NCI-H510A (cell line): ENCODE data around the gene OR52D1.

Experiments
- DNase-seq: peaks from one replicate; lab custom pipeline; 2025; lab: John Stamatoyannopoulos, UW

Gene OR52D1

GRCh38 chr11:5488385-5488784 is at the start of gene OR52D1:
OR52D1 (plus strand) TSS chr11:5488685; CDS start chr11:5488707, 22 bp downstream.
- DNase-seq = no peak

GRCh38 chr11:5441414-5441813 is 47.1 kb upstream of the OR52D1 start, which contains the start of gene OR51I1:
OR51I1 (minus strand) TSS chr11:5441514; CDS start chr11:5441514, 0 bp downstream.
- DNase-seq = no peak

DNA sequence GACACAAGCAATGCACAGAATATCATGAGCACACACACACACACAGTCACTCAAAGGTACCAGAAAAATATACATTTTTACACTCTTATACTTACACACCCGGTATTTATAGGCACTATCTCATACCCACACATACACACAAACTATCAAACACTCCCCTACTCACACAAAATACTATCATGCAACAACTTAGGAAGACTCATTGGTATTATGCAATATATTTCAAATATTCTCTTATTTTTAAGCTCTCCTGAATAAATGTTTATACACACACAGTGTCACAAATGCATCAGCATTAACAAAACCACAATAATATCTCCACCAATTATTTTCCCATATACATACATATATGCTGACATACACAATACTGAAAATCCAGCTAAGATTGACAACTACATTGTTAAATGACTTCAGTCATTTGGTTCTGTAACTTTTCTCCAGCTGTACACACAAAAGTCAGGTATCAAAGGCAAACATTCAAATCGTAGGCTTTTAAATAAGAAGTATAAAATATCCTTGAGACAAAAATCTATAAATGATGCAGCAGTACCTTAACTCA is 44.6 kb upstream of the OR52D1 start:
- no peak for DNase-seq

- DNase-seq = no peak
Measured at GRCh38 chr11:5449023-5449422, 39.5 kb upstream of the OR52D1 start, which contains the start of gene OR51I2. OR51I2 (plus strand) TSS chr11:5449323; CDS start chr11:5453489, 4,166 bp downstream.

DNA sequence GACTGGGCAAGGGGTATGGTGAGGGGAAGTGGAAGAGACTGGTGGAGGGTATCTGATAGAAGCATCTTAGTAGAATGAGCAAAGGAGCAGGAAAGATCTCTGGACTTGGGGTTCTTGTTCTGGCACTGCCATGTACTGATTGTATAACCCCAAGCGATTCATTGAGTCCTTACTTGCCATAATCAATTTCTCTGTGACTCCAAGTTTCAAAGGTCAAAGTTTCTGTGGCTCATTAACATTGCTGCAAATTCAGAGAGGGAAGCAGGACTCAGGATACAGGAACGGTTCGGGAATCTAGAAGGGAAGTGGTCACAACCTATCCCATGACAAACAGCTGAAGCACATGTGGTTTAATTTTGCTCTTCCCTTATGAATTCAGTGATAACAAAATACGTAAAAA is 39.1 kb upstream of the OR52D1 start:
- DNase-seq = no peak

- no peak for DNase-seq
Measured at GRCh38 chr11:5460983-5461621, 27.4 kb upstream of the OR52D1 start.

GRCh38 chr11:5467527-5467926 is 21.0 kb upstream of the OR52D1 start:
- DNase-seq = no peak

DNA sequence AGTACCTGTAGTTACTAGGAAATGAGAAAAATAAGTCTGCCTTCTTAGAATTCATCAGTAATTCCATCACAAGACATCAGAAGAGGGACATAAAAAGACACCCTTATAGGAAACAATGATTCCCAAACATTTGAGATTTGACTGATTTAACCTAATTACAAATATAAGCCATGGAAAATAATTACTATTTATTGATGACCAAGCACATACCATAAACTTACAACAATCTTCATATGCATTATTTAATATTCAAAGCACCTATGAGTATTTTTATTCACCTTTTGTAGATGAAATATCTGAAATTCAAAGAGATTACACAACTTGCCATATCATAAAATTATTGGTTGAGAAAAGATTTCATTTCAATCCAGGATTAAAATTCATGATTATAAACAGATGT is 14.6 kb upstream of the OR52D1 start:
- DNase-seq = no peak

- DNase-seq = no peak
Measured at GRCh38 chr11:5476186-5476819, 12.2 kb upstream of the OR52D1 start.

DNA sequence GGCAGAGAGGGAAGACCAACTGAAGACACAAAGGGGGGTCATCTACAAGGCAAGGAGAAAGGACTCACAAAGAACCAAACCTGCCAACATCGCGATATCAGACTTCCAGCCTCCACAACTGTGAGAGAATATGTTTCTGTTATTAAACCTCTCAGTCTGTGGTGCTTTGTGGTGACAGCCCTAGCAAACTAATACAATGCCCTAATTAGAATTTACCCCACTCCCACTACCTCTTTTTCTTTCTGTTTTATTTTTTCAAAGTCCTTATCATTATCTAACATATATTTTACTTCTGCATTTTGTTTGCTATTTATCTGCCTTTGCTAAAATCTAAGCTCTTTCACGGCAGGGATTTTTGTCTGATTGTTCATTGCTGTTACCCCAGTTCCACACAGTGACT is 2.5 kb upstream of the OR52D1 start:
- DNase-seq = no peak

GRCh38 chr11:5486421-5486820 is 2.1 kb upstream of the OR52D1 start:
- DNase-seq = no peak

DNA sequence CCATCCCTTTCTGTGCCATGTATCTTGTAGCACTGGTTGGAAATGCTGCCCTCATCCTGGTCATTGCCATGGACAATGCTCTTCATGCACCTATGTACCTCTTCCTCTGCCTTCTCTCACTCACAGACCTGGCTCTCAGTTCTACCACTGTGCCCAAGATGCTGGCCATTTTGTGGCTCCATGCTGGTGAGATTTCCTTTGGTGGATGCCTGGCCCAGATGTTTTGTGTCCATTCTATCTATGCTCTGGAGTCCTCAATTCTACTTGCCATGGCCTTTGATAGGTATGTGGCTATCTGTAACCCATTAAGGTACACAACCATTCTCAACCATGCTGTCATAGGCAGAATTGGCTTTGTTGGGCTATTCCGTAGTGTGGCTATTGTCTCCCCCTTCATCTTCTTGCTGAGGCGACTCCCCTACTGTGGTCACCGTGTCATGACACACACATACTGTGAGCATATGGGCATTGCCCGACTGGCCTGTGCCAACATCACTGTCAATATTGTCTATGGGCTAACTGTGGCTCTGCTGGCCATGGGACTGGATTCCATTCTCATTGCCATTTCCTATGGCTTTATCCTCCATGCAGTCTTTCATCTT is 414 bp downstream of the OR52D1 start:
- no peak for DNase-seq

DNA sequence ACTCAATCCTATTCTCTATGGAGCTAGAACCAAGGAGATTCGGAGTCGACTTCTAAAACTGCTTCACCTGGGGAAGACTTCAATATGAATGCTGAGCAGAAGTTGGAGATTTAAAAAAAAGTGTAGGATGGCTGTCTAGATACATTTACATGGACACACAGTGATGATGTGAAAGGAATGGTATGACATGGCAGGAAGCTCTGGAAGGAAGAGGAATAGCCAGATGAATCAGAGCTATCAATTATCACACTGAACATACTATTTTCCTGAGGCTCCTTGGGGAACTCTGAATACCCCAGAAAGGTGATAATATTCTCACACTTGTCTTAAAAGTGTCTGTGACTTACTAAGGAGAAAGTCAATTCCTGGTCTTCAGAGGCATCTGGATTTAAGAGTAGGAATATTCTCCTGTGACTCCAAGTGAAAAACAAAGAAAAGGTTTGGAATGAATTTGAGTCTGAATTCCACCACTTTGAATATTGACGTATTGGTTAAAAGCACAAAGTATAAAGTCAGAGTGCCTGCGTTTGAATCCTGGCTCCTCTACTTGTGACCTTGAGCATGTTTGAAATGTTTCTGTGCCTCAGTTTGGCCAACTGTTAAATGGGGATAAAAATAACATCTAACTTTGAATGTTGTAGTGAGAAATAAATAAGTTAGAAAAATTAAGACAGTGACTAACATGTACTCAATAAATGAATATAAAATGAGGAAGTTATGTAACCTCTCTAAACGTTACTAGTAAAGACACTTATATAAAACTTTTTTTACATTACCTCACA is 1.3 kb downstream of the OR52D1 start:
- no peak for DNase-seq

- no peak for DNase-seq
Measured at GRCh38 chr11:5499671-5500070, 11.2 kb downstream of the OR52D1 start.

- DNase-seq = no peak
Measured at GRCh38 chr11:5500393-5500801, 11.9 kb downstream of the OR52D1 start.

DNA sequence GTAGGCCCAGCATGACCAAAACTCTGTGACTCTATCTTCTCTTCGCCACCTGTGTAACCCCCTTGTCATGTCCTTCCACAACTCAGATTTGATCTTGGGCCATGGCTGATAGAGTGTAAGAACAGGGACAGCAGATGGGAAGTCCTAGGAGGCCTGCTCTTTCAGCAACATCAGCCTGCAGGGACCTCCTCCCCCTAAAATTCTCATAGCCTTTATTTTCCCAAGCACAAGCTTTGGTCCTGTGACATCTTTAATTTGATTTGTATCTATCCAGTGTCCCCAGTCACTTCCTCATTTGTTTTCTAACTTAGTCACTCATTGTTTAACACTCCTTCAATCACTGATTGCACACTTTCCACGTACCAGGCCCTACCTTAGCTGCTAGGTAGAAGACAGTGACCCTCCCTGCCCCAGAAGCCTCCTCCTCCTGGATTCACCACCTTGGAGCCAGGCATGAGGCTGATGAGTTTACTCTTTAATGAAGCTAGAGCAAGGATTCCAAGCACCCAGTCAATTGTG is 16.0 kb downstream of the OR52D1 start:
- DNase-seq = no peak

DNA sequence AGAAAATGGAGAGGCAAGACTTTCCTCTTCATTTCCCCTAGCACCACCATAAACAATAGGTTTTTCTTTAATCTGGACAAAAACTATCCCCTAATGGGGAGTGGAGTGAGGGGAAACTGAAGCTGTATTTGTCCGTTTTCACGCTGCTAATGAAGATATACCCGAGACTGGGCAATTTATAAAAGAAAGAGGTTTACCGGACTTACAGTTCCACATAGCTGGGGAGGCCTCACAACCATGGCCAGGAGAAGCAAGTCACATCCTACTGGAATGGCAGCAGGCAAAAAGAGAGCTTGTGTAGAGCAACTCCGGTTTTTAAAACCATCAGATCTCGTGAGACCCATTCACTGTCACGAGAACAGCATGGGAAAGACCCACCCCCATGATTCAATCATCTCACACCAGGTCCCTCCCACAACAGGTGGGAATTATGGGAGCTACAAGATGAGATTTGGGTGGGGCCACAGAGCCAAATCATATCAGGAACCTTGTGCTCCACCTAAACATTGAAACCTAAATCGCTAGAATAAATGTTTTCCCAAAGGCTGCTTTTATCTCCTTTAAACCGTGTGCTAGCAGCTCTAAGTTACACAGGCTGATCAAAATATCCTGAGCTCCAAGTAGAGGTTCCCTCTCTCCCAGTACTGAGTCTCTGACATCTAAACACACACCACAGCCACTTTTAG is 17.0 kb downstream of the OR52D1 start:
- no peak for DNase-seq

GRCh38 chr11:5507177-5507932 is 18.9 kb downstream of the OR52D1 start:
- DNase-seq = no peak

GRCh38 chr11:5507933-5508305 is 19.4 kb downstream of the OR52D1 start:
- no peak for DNase-seq

- no peak for DNase-seq
Measured at GRCh38 chr11:5508605-5509004, 20.1 kb downstream of the OR52D1 start.

DNA sequence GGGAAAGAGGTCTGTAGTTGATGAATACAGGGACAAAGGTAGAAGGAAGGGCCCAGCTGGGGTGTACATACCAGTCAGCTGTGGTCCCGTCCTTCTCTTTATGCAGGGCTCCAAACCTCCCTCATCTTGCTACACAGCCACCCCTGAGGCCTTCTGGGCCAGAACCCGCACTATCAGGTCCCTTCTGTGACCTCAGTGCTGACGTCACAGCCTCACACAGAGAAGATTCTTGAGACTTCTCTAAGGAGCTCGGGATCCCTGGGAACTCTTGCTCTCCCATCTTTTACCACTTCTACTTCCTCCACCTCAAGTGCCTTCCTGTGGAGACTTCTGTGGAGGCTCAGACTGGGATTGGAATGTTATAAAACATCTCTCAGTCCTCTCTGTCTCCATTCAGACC is 21.3 kb downstream of the OR52D1 start, which contains the start of gene UBQLN3:
TSS of gene UBQLN3 (minus strand) at position 155 of the 400 bp plus-strand sequence. CDS start 399 bp downstream, outside the sequence.
- no peak for DNase-seq
